HEK293 (cell line): Measurements from ENCODE around the gene CFAP58.
A peak's percentile ranks its signal among the peaks of the same experiment; 100 is the strongest.

Source experiments
- BCL11B ChIP-seq: fragments of 450-650 bp; formaldehyde crosslinking; IDR thresholded peaks from 2 replicates; pipeline ENCODE4 v1.5.1; 2016; ENCODE audit warnings: low read depth, missing biosample characterization, missing genetic modification characterization
- EGR2 ChIP-seq: fragments of 450-650 bp; formaldehyde crosslinking; IDR thresholded peaks from 2 replicates; pipeline ENCODE4 v1.5.1; 2016; ENCODE audit warnings: low read depth, missing biosample characterization, missing genetic modification characterization
- GLIS1 ChIP-seq: fragments of 450-650 bp; formaldehyde crosslinking; IDR thresholded peaks from 2 replicates; pipeline ENCODE4 v1.5.1; 2016; ENCODE audit warnings: missing biosample characterization, missing genetic modification characterization
- MZF1 ChIP-seq: fragments of 450-650 bp; formaldehyde crosslinking; IDR thresholded peaks from 2 replicates; pipeline ENCODE4 v1.5.1; 2017; ENCODE audit warnings: missing biosample characterization, missing genetic modification characterization, borderline replicate concordance
- OVOL3 ChIP-seq: fragments of 450-650 bp; formaldehyde crosslinking; IDR thresholded peaks from 2 replicates; pipeline ENCODE4 v1.5.1; 2016; ENCODE audit warnings: missing biosample characterization, missing genetic modification characterization
- SETDB1 ChIP-seq: IDR thresholded peaks from one replicate; pipeline ENCODE4 v1.6.1; 2017; ENCODE audit warnings: mild to moderate bottlenecking, low read length, moderate library complexity, mixed read lengths; ENCODE audit not compliant: insufficient read length
- SP2 ChIP-seq: fragments of 450-650 bp; formaldehyde crosslinking; IDR thresholded peaks from 2 replicates; pipeline ENCODE4 v1.5.1; 2016; ENCODE audit warnings: missing biosample characterization, missing genetic modification characterization
- TCF7L2 ChIP-seq: IDR thresholded peaks from 2 replicates; pipeline ENCODE4 v1.6.1; 2011; ENCODE audit warnings: low read depth, mild to moderate bottlenecking, inconsistent platforms, low read length, moderate library complexity, borderline replicate concordance
- ZFP37 ChIP-seq: fragments of 450-650 bp; formaldehyde crosslinking; IDR thresholded peaks from 2 replicates; pipeline ENCODE4 v1.5.1; 2016; ENCODE audit warnings: missing biosample characterization, missing genetic modification characterization
- ZFP69B ChIP-seq: fragments of 450-650 bp; formaldehyde crosslinking; IDR thresholded peaks from 2 replicates; pipeline ENCODE4 v1.5.1; 2016; ENCODE audit warnings: missing biosample characterization, missing genetic modification characterization
- ZNF140 ChIP-seq: fragments of 450-650 bp; formaldehyde crosslinking; IDR thresholded peaks from 2 replicates; pipeline ENCODE4 v1.5.1; 2016; ENCODE audit warnings: missing biosample characterization, missing genetic modification characterization
- ZNF2 ChIP-seq: fragments of 450-650 bp; formaldehyde crosslinking; IDR thresholded peaks from 2 replicates; pipeline ENCODE4 v1.5.1; 2016; ENCODE audit warnings: missing biosample characterization, missing genetic modification characterization
- ZNF391 ChIP-seq: fragments of 450-650 bp; formaldehyde crosslinking; IDR thresholded peaks from 2 replicates; pipeline ENCODE4 v1.5.1; 2016; ENCODE audit warnings: low read depth, missing biosample characterization, missing genetic modification characterization, borderline replicate concordance
- ZNF521 ChIP-seq: fragments of 450-650 bp; formaldehyde crosslinking; IDR thresholded peaks from 2 replicates; pipeline ENCODE4 v1.5.1; 2017; ENCODE audit warnings: missing biosample characterization, mild to moderate bottlenecking, missing genetic modification characterization
- ZNF843 ChIP-seq: fragments of 450-650 bp; formaldehyde crosslinking; IDR thresholded peaks from 2 replicates; pipeline ENCODE4 v1.5.1; 2016; ENCODE audit warnings: missing biosample characterization, missing genetic modification characterization
- ZXDB ChIP-seq: fragments of 450-650 bp; formaldehyde crosslinking; IDR thresholded peaks from 2 replicates; pipeline ENCODE4 v1.5.1; 2016; ENCODE audit warnings: missing biosample characterization, missing genetic modification characterization
- TF ChIP-seq, protein P1 (sequence below): fragments of 450-650 bp; formaldehyde crosslinking; conservative IDR thresholded peaks from 2 replicates; pipeline ENCODE4 v1.5.1; 2016; ENCODE audit warnings: low read depth, missing biosample characterization, missing genetic modification characterization
- TF ChIP-seq, protein P2 (sequence below): fragments of 450-650 bp; formaldehyde crosslinking; IDR thresholded peaks from 2 replicates; pipeline ENCODE4 v1.5.1; 2016; ENCODE audit warnings: missing biosample characterization, missing genetic modification characterization
- TF ChIP-seq, protein P3 (sequence below): fragments of 450-650 bp; formaldehyde crosslinking; optimal IDR thresholded peaks from 2 replicates; pipeline ENCODE3; 2016; ENCODE audit warnings: missing biosample characterization, mild to moderate bottlenecking, missing genetic modification characterization
- TF ChIP-seq, protein P4 (sequence below): fragments of 450-650 bp; formaldehyde crosslinking; IDR thresholded peaks from 2 replicates; pipeline ENCODE4 v1.5.1; 2017; ENCODE audit warnings: missing biosample characterization, missing genetic modification characterization
- TF ChIP-seq, protein P5 (sequence below): fragments of 450-650 bp; formaldehyde crosslinking; IDR thresholded peaks from 2 replicates; pipeline ENCODE4 v1.5.1; 2016; ENCODE audit warnings: missing biosample characterization, missing genetic modification characterization, borderline replicate concordance
- TF ChIP-seq, protein P6 (sequence below): fragments of 450-650 bp; formaldehyde crosslinking; IDR thresholded peaks from 2 replicates; pipeline ENCODE4 v1.5.1; 2016; ENCODE audit warnings: missing biosample characterization, missing genetic modification characterization
- TF ChIP-seq, protein P7 (sequence below): fragments of 450-650 bp; formaldehyde crosslinking; IDR thresholded peaks from 2 replicates; pipeline ENCODE4 v1.5.1; 2017; ENCODE audit warnings: missing biosample characterization, missing genetic modification characterization

Gene CFAP58

DNA sequence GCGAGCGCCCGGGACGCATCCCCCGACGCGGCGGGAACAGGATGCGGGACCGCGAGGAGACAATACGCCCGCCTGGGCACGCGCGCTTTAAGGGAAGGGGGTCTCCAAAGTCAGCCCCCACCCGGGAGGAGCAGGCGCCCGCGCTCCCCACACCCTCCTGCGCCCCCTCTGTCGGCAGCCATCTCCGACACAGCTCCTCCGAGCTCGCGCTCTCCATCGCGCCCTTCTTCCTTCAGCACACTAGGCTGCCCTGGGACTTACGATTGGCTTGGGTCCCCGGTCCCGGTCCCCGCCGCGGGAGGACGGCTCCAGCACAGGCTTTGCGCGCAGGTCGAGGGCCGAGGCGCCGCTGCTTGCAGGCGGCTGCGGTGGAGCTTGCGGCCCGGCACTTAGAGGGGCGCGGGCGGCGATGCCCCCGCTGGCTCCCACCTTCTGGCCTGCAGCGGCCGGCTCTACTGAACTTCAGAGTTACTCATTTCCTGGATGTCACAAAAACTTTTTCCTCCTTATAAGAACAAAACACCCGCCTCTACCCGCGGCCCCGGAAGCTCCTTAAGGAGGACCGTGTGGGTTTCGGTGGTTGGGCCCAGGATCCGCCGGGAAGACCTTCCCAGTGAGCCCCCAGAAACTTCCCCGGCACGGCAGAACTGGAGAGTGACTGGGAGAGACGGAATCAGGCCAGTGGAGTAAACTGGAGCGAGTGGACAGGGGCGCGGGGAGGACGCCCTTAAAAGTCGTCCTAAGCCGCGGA, 15.5 kb upstream of the CFAP58 start, which contains the start of gene ITPRIP (continued):
- TF ChIP-seq, protein P1, sequence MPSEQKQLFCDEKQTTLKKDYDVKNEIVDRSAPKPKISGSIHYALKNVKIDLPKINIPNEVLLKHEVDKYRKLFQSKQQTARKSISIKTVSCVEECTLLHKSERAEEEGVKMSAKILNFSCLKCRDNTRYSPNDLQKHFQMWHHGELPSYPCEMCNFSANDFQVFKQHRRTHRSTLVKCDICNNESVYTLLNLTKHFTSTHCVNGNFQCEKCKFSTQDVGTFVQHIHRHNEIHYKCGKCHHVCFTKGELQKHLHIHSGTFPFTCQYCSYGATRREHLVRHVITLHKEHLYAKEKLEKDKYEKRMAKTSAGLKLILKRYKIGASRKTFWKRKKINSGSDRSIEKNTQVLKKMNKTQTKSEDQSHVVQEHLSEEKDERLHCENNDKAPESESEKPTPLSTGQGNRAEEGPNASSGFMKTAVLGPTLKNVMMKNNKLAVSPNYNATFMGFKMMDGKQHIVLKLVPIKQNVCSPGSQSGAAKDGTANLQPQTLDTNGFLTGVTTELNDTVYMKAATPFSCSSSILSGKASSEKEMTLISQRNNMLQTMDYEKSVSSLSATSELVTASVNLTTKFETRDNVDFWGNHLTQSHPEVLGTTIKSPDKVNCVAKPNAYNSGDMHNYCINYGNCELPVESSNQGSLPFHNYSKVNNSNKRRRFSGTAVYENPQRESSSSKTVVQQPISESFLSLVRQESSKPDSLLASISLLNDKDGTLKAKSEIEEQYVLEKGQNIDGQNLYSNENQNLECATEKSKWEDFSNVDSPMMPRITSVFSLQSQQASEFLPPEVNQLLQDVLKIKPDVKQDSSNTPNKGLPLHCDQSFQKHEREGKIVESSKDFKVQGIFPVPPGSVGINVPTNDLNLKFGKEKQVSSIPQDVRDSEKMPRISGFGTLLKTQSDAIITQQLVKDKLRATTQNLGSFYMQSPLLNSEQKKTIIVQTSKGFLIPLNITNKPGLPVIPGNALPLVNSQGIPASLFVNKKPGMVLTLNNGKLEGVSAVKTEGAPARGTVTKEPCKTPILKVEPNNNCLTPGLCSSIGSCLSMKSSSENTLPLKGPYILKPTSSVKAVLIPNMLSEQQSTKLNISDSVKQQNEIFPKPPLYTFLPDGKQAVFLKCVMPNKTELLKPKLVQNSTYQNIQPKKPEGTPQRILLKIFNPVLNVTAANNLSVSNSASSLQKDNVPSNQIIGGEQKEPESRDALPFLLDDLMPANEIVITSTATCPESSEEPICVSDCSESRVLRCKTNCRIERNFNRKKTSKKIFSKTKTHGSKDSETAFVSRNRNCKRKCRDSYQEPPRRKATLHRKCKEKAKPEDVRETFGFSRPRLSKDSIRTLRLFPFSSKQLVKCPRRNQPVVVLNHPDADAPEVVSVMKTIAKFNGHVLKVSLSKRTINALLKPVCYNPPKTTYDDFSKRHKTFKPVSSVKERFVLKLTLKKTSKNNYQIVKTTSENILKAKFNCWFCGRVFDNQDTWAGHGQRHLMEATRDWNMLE (tag by site-specific recombination) = 0 out of 2 replicates have a peak, but pooled peaks have one; percentile 28
- TF ChIP-seq, protein P2, sequence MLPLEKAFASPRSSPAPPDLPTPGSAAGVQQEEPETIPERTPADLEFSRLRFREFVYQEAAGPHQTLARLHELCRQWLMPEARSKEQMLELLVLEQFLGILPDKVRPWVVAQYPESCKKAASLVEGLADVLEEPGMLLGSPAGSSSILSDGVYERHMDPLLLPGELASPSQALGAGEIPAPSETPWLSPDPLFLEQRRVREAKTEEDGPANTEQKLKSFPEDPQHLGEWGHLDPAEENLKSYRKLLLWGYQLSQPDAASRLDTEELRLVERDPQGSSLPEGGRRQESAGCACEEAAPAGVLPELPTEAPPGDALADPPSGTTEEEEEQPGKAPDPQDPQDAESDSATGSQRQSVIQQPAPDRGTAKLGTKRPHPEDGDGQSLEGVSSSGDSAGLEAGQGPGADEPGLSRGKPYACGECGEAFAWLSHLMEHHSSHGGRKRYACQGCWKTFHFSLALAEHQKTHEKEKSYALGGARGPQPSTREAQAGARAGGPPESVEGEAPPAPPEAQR (tag by site-specific recombination) = no peak
- TF ChIP-seq SETDB1 (no peak), MZF1 (tag by site-specific recombination) (no peak; the same call in none of the 2 replicates), ZNF2 (tag by site-specific recombination) (no peak), OVOL3 (tag by site-specific recombination) (no peak), SP2 (tag by site-specific recombination) (peak; percentile 32; the same call in 1 of the 2 replicates), BCL11B (tag by site-specific recombination) (no peak), ZFP69B (peak; percentile 89; the same call in 1 of the 2 replicates), ZNF521 (no peak), ZNF843 (peak; percentile 50), ZXDB (tag by site-specific recombination) (peak; percentile 82), TCF7L2 (no peak), ZFP37 (tag by site-specific recombination) (0 out of 2 replicates have a peak, but pooled peaks have one; percentile 20), ZNF391 (tag by site-specific recombination) (0 out of 2 replicates have a peak, but pooled peaks have one; percentile 21), GLIS1 (tag by site-specific recombination) (no peak; the same call in 1 of the 2 replicates), EGR2 (tag by site-specific recombination) (peak; percentile 61; the same call in 1 of the 2 replicates), ZNF140 (tag by site-specific recombination) (no peak)
- TF ChIP-seq, protein P3, sequence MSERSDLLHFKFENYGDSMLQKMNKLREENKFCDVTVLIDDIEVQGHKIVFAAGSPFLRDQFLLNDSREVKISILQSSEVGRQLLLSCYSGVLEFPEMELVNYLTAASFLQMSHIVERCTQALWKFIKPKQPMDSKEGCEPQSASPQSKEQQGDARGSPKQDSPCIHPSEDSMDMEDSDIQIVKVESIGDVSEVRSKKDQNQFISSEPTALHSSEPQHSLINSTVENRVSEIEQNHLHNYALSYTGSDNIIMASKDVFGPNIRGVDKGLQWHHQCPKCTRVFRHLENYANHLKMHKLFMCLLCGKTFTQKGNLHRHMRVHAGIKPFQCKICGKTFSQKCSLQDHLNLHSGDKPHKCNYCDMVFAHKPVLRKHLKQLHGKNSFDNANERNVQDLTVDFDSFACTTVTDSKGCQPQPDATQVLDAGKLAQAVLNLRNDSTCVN (tag by site-specific recombination) = peak; percentile 97
- TF ChIP-seq, protein P4, sequence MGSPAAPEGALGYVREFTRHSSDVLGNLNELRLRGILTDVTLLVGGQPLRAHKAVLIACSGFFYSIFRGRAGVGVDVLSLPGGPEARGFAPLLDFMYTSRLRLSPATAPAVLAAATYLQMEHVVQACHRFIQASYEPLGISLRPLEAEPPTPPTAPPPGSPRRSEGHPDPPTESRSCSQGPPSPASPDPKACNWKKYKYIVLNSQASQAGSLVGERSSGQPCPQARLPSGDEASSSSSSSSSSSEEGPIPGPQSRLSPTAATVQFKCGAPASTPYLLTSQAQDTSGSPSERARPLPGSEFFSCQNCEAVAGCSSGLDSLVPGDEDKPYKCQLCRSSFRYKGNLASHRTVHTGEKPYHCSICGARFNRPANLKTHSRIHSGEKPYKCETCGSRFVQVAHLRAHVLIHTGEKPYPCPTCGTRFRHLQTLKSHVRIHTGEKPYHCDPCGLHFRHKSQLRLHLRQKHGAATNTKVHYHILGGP (tag by site-specific recombination) = no peak
- TF ChIP-seq, protein P5, sequence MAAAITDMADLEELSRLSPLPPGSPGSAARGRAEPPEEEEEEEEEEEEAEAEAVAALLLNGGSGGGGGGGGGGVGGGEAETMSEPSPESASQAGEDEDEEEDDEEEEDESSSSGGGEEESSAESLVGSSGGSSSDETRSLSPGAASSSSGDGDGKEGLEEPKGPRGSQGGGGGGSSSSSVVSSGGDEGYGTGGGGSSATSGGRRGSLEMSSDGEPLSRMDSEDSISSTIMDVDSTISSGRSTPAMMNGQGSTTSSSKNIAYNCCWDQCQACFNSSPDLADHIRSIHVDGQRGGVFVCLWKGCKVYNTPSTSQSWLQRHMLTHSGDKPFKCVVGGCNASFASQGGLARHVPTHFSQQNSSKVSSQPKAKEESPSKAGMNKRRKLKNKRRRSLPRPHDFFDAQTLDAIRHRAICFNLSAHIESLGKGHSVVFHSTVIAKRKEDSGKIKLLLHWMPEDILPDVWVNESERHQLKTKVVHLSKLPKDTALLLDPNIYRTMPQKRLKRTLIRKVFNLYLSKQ (tag by site-specific recombination) = no peak
- TF ChIP-seq, protein P6, sequence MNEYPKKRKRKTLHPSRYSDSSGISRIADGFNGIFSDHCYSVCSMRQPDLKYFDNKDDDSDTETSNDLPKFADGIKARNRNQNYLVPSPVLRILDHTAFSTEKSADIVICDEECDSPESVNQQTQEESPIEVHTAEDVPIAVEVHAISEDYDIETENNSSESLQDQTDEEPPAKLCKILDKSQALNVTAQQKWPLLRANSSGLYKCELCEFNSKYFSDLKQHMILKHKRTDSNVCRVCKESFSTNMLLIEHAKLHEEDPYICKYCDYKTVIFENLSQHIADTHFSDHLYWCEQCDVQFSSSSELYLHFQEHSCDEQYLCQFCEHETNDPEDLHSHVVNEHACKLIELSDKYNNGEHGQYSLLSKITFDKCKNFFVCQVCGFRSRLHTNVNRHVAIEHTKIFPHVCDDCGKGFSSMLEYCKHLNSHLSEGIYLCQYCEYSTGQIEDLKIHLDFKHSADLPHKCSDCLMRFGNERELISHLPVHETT (tag by site-specific recombination) = peak; percentile 80
- TF ChIP-seq, protein P7, sequence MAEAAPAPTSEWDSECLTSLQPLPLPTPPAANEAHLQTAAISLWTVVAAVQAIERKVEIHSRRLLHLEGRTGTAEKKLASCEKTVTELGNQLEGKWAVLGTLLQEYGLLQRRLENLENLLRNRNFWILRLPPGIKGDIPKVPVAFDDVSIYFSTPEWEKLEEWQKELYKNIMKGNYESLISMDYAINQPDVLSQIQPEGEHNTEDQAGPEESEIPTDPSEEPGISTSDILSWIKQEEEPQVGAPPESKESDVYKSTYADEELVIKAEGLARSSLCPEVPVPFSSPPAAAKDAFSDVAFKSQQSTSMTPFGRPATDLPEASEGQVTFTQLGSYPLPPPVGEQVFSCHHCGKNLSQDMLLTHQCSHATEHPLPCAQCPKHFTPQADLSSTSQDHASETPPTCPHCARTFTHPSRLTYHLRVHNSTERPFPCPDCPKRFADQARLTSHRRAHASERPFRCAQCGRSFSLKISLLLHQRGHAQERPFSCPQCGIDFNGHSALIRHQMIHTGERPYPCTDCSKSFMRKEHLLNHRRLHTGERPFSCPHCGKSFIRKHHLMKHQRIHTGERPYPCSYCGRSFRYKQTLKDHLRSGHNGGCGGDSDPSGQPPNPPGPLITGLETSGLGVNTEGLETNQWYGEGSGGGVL (tag by site-specific recombination) = peak; percentile 34; the same call in 1 of the 2 replicates
